Gastroesophageal sphincter (tissue), 3 donors: ENCODE measurements around the gene UVRAG.

Source experiments
- EP300 ChIP-seq: sonication (generic); formaldehyde crosslinking; IDR thresholded peaks from one replicate; pipeline ENCODE4 v1.6.1; 2017; ENCODE audit warnings: antibody characterized with exemption, mild to moderate bottlenecking
- POLR2A ChIP-seq, 2 donors: fragments of 450-650 bp; IDR thresholded peaks; one replicate each; pipeline ENCODE4 v1.6.1; 2017; ENCODE audit warnings: antibody characterized with exemption in 2 of 2, mild to moderate bottlenecking in 2 of 2, moderate library complexity in 1 of 2
- POLR2AphosphoS5 ChIP-seq: sonication (generic); formaldehyde crosslinking; IDR thresholded peaks from one replicate; pipeline ENCODE4 v1.6.1; 2017; ENCODE audit warnings: antibody characterized with exemption
- TF ChIP-seq, protein P1 (sequence below), 4 experiments: fragments of 200-600 bp in 2 of 4; fragments of 450-650 bp in 2 of 4; sonication (generic) in 1 of 4; IDR thresholded peaks; one replicate each; pipeline ENCODE4 v1.5.1; 2017 to 2019; ENCODE audit warnings: antibody characterized with exemption in 4 of 4, mild to moderate bottlenecking in 2 of 4, moderate library complexity in 2 of 4

DNA sequence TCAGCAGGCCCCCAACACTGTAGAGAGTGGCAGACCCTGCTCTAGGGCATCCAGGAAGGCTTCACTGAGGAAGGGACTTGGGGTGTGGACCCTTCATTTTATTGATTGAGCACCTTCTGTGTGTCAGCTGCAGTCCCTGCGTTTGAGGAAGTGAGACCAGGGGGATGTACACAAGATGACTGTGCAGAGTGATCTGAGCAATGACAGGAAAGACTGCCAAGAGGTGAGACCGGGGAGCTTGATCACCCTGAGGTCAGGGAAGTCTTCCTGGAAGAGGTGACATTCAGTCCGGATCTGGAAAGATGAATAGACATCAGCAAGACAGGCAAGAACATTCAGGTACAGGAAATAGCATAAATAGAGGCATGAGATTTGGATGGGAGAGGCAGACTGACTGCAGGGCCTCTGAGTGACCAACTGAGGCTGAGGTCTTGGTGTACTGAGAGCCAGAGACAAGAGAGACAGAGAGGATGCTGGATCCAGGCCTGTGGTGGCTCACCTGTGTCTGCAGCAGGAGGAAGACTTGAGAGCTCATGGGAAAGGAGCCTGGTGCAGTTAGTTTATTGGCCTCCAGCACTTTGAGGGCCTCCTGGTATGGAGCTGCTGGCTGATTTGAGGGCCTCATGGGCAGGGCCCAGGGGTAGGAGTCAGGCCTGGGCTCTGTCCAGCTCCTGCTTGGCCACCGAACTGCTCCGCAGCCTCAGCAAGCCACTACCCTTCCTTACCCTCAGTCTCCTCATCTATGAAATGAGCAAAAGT is 41.2 kb upstream of the UVRAG start:
- TF ChIP-seq EP300, result no peak
- TF ChIP-seq POLR2AphosphoS5, result no peak
- TF ChIP-seq, protein P1, sequence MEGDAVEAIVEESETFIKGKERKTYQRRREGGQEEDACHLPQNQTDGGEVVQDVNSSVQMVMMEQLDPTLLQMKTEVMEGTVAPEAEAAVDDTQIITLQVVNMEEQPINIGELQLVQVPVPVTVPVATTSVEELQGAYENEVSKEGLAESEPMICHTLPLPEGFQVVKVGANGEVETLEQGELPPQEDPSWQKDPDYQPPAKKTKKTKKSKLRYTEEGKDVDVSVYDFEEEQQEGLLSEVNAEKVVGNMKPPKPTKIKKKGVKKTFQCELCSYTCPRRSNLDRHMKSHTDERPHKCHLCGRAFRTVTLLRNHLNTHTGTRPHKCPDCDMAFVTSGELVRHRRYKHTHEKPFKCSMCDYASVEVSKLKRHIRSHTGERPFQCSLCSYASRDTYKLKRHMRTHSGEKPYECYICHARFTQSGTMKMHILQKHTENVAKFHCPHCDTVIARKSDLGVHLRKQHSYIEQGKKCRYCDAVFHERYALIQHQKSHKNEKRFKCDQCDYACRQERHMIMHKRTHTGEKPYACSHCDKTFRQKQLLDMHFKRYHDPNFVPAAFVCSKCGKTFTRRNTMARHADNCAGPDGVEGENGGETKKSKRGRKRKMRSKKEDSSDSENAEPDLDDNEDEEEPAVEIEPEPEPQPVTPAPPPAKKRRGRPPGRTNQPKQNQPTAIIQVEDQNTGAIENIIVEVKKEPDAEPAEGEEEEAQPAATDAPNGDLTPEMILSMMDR (IDR thresholded peaks at IDR 0.05), result no peak
- TF ChIP-seq POLR2A (IDR thresholded peaks at IDR 0.05), result no peak
